SIG-M5 (cell line): Measurements from ENCODE around the gene EIF4G3.
A peak's percentile ranks its signal among the peaks of the same experiment; 100 is the strongest.
"Not testable (repeated sequence)": the region's sequence is repeated elsewhere in the genome, so short reads cannot be mapped to it uniquely, and the experiment has no call there.

Experiments
- DNase-seq: peaks from one replicate; lab custom pipeline; 2025; lab: John Stamatoyannopoulos, UW

The EIF4G3 gene

GRCh38 chr1:21188235-21188634 lies 11.5 kb upstream of the EIF4G3 start:
- no peak for DNase-seq

- DNase-seq: no peak
Observed at GRCh38 chr1:21185221-21185731, 8.6 kb upstream of the EIF4G3 start.

GRCh38 chr1:21184276-21184675 lies 7.6 kb upstream of the EIF4G3 start:
- no peak for DNase-seq

- no peak for DNase-seq
Observed at GRCh38 chr1:21182181-21182731, 5.6 kb upstream of the EIF4G3 start.

- DNase-seq: not testable (repeated sequence)
Observed at GRCh38 chr1:21178271-21178670, 1.6 kb upstream of the EIF4G3 start.

- no peak for DNase-seq
Observed at GRCh38 chr1:21175670-21176581, 771 bp downstream of the EIF4G3 start.

- peak; percentile 7 for DNase-seq
Observed at GRCh38 chr1:21175324-21175669, 1.4 kb downstream of the EIF4G3 start.

- DNase-seq: no peak
Observed at GRCh38 chr1:21174654-21175323, 1.9 kb downstream of the EIF4G3 start.

GRCh38 chr1:21174230-21174629 lies 2.5 kb downstream of the EIF4G3 start:
- DNase-seq: no peak

- not testable (repeated sequence) for DNase-seq
Observed at GRCh38 chr1:21173096-21173495, 3.6 kb downstream of the EIF4G3 start.

- DNase-seq: not testable (repeated sequence)
Observed at GRCh38 chr1:21170837-21171236, 5.9 kb downstream of the EIF4G3 start.

GRCh38 chr1:21168444-21168843 lies 8.3 kb downstream of the EIF4G3 start:
- no peak for DNase-seq

GRCh38 chr1:21165646-21166045 lies 11.1 kb downstream of the EIF4G3 start:
- DNase-seq: no peak

GRCh38 chr1:21165076-21165475 lies 11.6 kb downstream of the EIF4G3 start:
- no peak for DNase-seq

- no peak for DNase-seq
Observed at GRCh38 chr1:21164266-21164665, 12.4 kb downstream of the EIF4G3 start.

GRCh38 chr1:21162740-21163464 lies 13.8 kb downstream of the EIF4G3 start:
- DNase-seq: no peak

GRCh38 chr1:21161842-21162241 lies 14.9 kb downstream of the EIF4G3 start:
- DNase-seq: no peak

GRCh38 chr1:21160263-21160796 lies 16.4 kb downstream of the EIF4G3 start:
- no peak for DNase-seq

- no peak for DNase-seq
Observed at GRCh38 chr1:21157868-21158267, 18.8 kb downstream of the EIF4G3 start.

GRCh38 chr1:21157054-21157453 lies 19.6 kb downstream of the EIF4G3 start:
- DNase-seq: no peak

- no peak for DNase-seq
Observed at GRCh38 chr1:21156019-21156418, 20.7 kb downstream of the EIF4G3 start.

- no peak for DNase-seq
Observed at GRCh38 chr1:21154717-21155116, 22.0 kb downstream of the EIF4G3 start.
